PC-3 (cell line): ENCODE data around the gene ARHGAP9.

Experiments used
- CTCF ChIP-seq: fragments of 300-600 bp; sonication (generic); conservative IDR thresholded peaks from 2 replicates; pipeline ENCODE4 v1.5.1; 2017; ENCODE audit warnings: antibody characterized with exemption, low read depth, mild to moderate bottlenecking, low read length
- EZH2 ChIP-seq: fragments of 300-600 bp; sonication (generic); IDR thresholded peaks from one replicate; pipeline ENCODE4 v1.6.1; 2017; ENCODE audit warnings: antibody characterized with exemption, mild to moderate bottlenecking, low read length; ENCODE audit not compliant: unreplicated experiment
- EZH2phosphoT487 ChIP-seq: fragments of 300-600 bp; sonication (generic); IDR thresholded peaks from 2 replicates; pipeline ENCODE4 v1.6.1; 2018; ENCODE audit warnings: mild to moderate bottlenecking, antibody characterized with exemption, low read length, borderline replicate concordance

- TF ChIP-seq CTCF (no peak), EZH2phosphoT487 (no peak), EZH2 (no peak)
These were observed 46.1 kb upstream of the ARHGAP9 start for GRCh38 chr12:57525615-57526383.
